K562 (cell line): ENCODE data around the gene ATP6V1G2. TPM values are rescaled to one million over a fixed set of nuclear protein-coding genes. Genes with fewer than 3 reads are reported as not detected.

Source experiments
- ATAC-seq: fragments of 200-7000 bp; cut with Tn5 transposase; 3 replicates; pipeline ENCODE4 v1.9.1; 2020; ENCODE audit warnings: moderate library complexity
- BruUV-seq: library from RNA; stranded (reverse); fragments of 400-500 nt; replicated peaks from 2 replicates; lab custom pipeline; 2021; lab: Mats Ljungman, UMichigan
- CTCF ChIA-PET: fragments of 300-600 bp; formaldehyde crosslinking; extraction: SDS; loops from one replicate; lab custom pipeline; 2021; ENCODE audit warnings: low intra/inter-chr PET ratio; lab: Yijun Ruan, JAX
- POLR2A ChIA-PET: fragments of 300-600, 350-650 bp; sonication (Branson Sonifier 250); formaldehyde crosslinking; extraction: SDS; loops from one replicate; lab custom pipeline; 2021; ENCODE audit warnings: antibody characterized with exemption, inconsistent platforms; lab: Yijun Ruan, JAX
- DNase-seq, 4 experiments: peaks; one replicate each; pipeline versions ENCODE4 v3.0.0 to v3.0.0-alpha.2; 2011 to 2018; ENCODE audit warnings: low spot score in 3 of 4, mixed read lengths in 3 of 4; ENCODE audit errors: extremely low read depth in 1 of 4
- FAIRE-seq: peaks from 2 replicates; lab custom pipeline; 2011; peaks lifted over from hg19 to GRCh38; lab: Jason Lieb, UNC
- H2AFZ ChIP-seq: 2 replicates; pipeline ENCODE4 v1.6.0; 2011; ENCODE audit warnings: low read depth, low read length, control low read depth, inconsistent platforms
- H3K27ac ChIP-seq: fragments of 200-600 bp; 3 replicates; pipeline ENCODE4 v1.8.0; 2011; ENCODE audit warnings: low read depth, mild to moderate bottlenecking, control low read depth, inconsistent platforms, low read length, moderate library complexity, mixed read lengths; ENCODE audit errors: extremely low read depth
- H3K27me3 ChIP-seq, 2 experiments: fragments of 300-600 bp in 1 of 2; 2 replicates in 1 of 2; 3 replicates in 1 of 2; pipeline versions ENCODE4 v1.6.0 to v1.8.0; 2011; ENCODE audit warnings: inconsistent platforms in 2 of 2, low read length in 2 of 2, mild to moderate bottlenecking in 1 of 2, mixed read lengths in 1 of 2, moderate library complexity in 1 of 2; ENCODE audit not compliant: control insufficient read depth in 2 of 2, insufficient read depth in 2 of 2
- H3K36me3 ChIP-seq: fragments of 300-600 bp; 3 replicates; pipeline ENCODE4 v1.8.0; 2011; ENCODE audit warnings: mild to moderate bottlenecking, low read length, inconsistent platforms; ENCODE audit not compliant: control insufficient read depth, insufficient read depth
- H3K4me1 ChIP-seq, 2 experiments: fragments of 200-600 bp in 1 of 2; replicated peaks in 1 of 2; 2 replicates in 1 of 2; 3 replicates in 1 of 2; pipeline versions ENCODE4 v1.5.1 to v1.8.0; 2011; ENCODE audit warnings: inconsistent platforms in 2 of 2, low read length in 2 of 2, mild to moderate bottlenecking in 1 of 2, mixed read lengths in 1 of 2, moderate library complexity in 1 of 2; ENCODE audit not compliant: control insufficient read depth in 2 of 2, insufficient read depth in 2 of 2
- H3K4me2 ChIP-seq: 2 replicates; pipeline ENCODE4 v1.6.1; 2011; ENCODE audit warnings: low read length, control low read depth, inconsistent platforms, mixed read lengths; ENCODE audit not compliant: insufficient read depth
- H3K4me3 ChIP-seq: fragments of 200-600 bp; sonication (generic), shearing (Covaris generic); 2 replicates; pipeline ENCODE4 v1.5.1; 2016; ENCODE audit warnings: control low read depth, inconsistent platforms
- H3K79me2 ChIP-seq: fragments of 200-600 bp; 3 replicates; pipeline ENCODE4 v1.8.0; 2011; ENCODE audit warnings: low read length, inconsistent platforms; ENCODE audit not compliant: control insufficient read depth, insufficient read depth
- H3K9ac ChIP-seq, 2 experiments: 2 replicates each; pipeline versions ENCODE4 v1.6.0 to v1.6.1; 2011; ENCODE audit warnings: low read depth in 2 of 2, low read length in 2 of 2, control low read depth in 1 of 2, inconsistent platforms in 1 of 2, mild to moderate bottlenecking in 1 of 2, mixed read lengths in 1 of 2; ENCODE audit not compliant: insufficient read depth in 1 of 2
- H3K9me1 ChIP-seq: one replicate; pipeline ENCODE4 v1.6.0; 2011; ENCODE audit warnings: inconsistent platforms, mild to moderate bottlenecking, low read length, moderate library complexity; ENCODE audit not compliant: control insufficient read depth, insufficient read depth
- H3K9me3 ChIP-seq: replicated peaks from 2 replicates; pipeline ENCODE4 v1.5.1; 2011; ENCODE audit warnings: low read depth, low read length, inconsistent platforms; ENCODE audit not compliant: control insufficient read depth, insufficient read depth
- H4K20me1 ChIP-seq: replicated peaks from 2 replicates; pipeline ENCODE4 v1.6.1; 2011; ENCODE audit warnings: low read length, inconsistent platforms, mixed read lengths; ENCODE audit not compliant: control insufficient read depth, insufficient read depth
- CCNT2 ChIP-seq: IDR thresholded peaks from 2 replicates; pipeline ENCODE4 v1.6.1; 2011; ENCODE audit warnings: borderline replicate concordance, low read depth, mild to moderate bottlenecking, moderate library complexity, mixed read lengths, low read length; ENCODE audit not compliant: insufficient read length; ENCODE audit errors: extremely low read depth
- JUND ChIP-seq, 2 experiments: IDR thresholded peaks; 2 replicates in 1 of 2; 3 replicates in 1 of 2; pipeline ENCODE4 v1.6.1; 2011; ENCODE audit warnings: borderline replicate concordance in 2 of 2, low read depth in 2 of 2, low read length in 2 of 2, improper control_type of control experiment in 1 of 2, missing biosample characterization in 1 of 2, missing genetic modification characterization in 1 of 2, missing genetic modification reagents in 1 of 2
- NEUROD1 ChIP-seq: fragments of 150-350 bp; IDR thresholded peaks from 2 replicates; pipeline ENCODE4 v1.6.1; 2014; ENCODE audit warnings: borderline replicate concordance, low read length, low read depth; ENCODE audit not compliant: partially characterized antibody
- PHTF2 ChIP-seq: fragments of 250-450 bp; sonication (Bioruptor Pico); IDR thresholded peaks from 2 replicates; pipeline ENCODE4 v1.5.0; 2021; ENCODE audit warnings: mild to moderate bottlenecking
- SMAD2 ChIP-seq: fragments of 150-350 bp; IDR thresholded peaks from 2 replicates; pipeline ENCODE4 v1.6.1; 2014; ENCODE audit warnings: low read depth, mild to moderate bottlenecking, low read length
- SMARCA5 ChIP-seq: fragments of 450-650 bp; IDR thresholded peaks from 2 replicates; pipeline ENCODE4 v1.6.1; 2016
- XRCC5 ChIP-seq: fragments of 200-400 bp; formaldehyde crosslinking; IDR thresholded peaks from 2 replicates; pipeline ENCODE4 v1.6.1; 2017; ENCODE audit warnings: low read depth, mild to moderate bottlenecking, low read length
- ZBED1 ChIP-seq: IDR thresholded peaks from 2 replicates; pipeline ENCODE4 v1.6.1; 2014
- ZNF668 ChIP-seq: fragments of 250-450 bp; sonication (Bioruptor Pico); IDR thresholded peaks from 2 replicates; pipeline ENCODE4 v1.8.0; 2022; ENCODE audit warnings: mild to moderate bottlenecking, inconsistent platforms
- WGBS: fragments of 100-300 bp; shearing (Covaris generic); methylation state at CpG from one replicate; pipeline ENCODE4 v1.1.6; 2016; ENCODE audit warnings: low coverage, mixed read lengths; ENCODE audit not compliant: insufficient coverage; ENCODE audit errors: missing lambda C conversion rate; 5-methylcytosine and 5-hydroxymethylcytosine counted together
- in situ Hi-C: fragments of 300-500 bp; cut with MboI; formaldehyde crosslinking; loops from 4 replicates; pipeline ENCODE4 v1.15.0; 2018; ENCODE audit warnings: inconsistent platforms, mixed read lengths
- intact Hi-C: fragments of 100-400 bp; cut with micrococcal nuclease; formaldehyde crosslinking; loops from 2 replicates; pipeline ENCODE4 v1.14.2; 2022
- polyA plus RNA-seq, 8 experiments: library from polyadenylated mRNA; depleted of rRNA in 4 of 8; stranded (reverse) in 5 of 8; unstranded in 3 of 8; fragments of >200 nt; fragmentation: Nextera tagmentation in 2 of 8; fragmentation: Illumina TruSeq in 1 of 8; extraction: Ambion mirVana in 2 of 8; extraction: Trizol in 1 of 8; gene quantifications; 2 replicates each; pipeline versions ENCODE4 v1.2.1 to v1.2.3, GENCODE V29; 2011 to 2014; ENCODE audit warnings: inconsistent platforms in 1 of 8, missing spikeins in 1 of 8
- total RNA-seq, 7 experiments: library from RNA; depleted of rRNA in 6 of 7; stranded (reverse); fragments of >200 nt in 6 of 7; fragmentation: Illumina TruSeq in 2 of 7; extraction: Trizol in 2 of 7; gene quantifications; 2 replicates each; pipeline versions ENCODE4 v1.2.1 to v1.2.3, GENCODE V29; 2011 to 2021; ENCODE audit warnings: low replicate concordance in 1 of 7

Gene ATP6V1G2
- total and polyA plus RNA-seq, 9 of the 15 experiments (the other 6 are each of a cell fraction or from before 2014, with no cell fraction given), result 0.14 to 1.5 (median 0.33) TPM

- TF ChIP-seq CCNT2, result no peak
- no peak for TF ChIP-seq SMAD2
- no peak for TF ChIP-seq NEUROD1
- TF ChIP-seq ZBED1, result no peak
Measured at GRCh38 chr6:31544676-31545075, 1.7 kb downstream of the ATP6V1G2 start (continued).

DNA sequence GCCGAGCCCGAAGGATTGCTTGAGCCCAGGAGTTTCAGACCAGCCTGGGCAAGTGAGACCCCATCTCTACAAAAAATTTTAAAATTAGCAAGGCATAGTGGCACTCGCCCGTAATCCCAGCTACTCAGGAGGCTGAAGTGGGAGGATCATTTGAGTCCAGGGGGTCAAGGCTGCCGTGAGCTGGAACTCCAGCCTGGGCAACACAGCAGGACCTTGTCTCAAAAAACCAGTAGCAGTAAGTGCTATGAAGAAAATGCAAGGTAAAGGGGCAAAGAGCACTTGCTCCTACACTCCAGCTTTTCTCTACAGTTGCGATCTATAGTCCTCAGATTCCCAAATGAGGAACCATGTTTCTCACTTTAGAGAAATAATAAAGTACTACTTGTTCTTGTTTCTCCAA lies 2.8 kb downstream of the ATP6V1G2 start:
- Histone ChIP-seq H2AFZ (no peak overlapping the region), H3K4me2 (no peak overlapping the region), H3K27me3 (no peaks in the 10 kb centered on the region), H3K79me2 (peaks cover 61% of the 10 kb centered on the region), H3K4me3 (no peak overlapping the region), H3K36me3 (peaks cover 30% of the 10 kb centered on the region), H3K9ac (peak overlapping the region in 1 of 2 experiments; percentile 23; a peak in 1 of 4 replicates), H3K9me3 (no peaks in the 10 kb centered on the region), H3K9me1 (peaks cover 15% of the 10 kb centered on the region), H4K20me1 (peaks cover 24% of the 10 kb centered on the region), H3K27ac (no peak overlapping the region), H3K4me1 (peaks cover 16 to 29% of the 10 kb centered on the region in 2 experiments)
- BruUV-seq, result no TSS peak
- DNase-seq (no peak), ATAC-seq (no peak), FAIRE-seq (no peak)
- POLR2A ChIA-PET, result interaction anchor here (1.1 to 3.9 kb wide), 7 partner anchors 7 to 55 kb away, joined by 3 to 27 read pairs (median 20); partner anchors contain the start of gene LTB
- TF ChIP-seq XRCC5 (no peak), ZNF668 (CRISPR knock-in tag) (no peak), JUND (IDR thresholded peaks at IDR 0.05; ENCODE audit: borderline replicate concordance, low read depth, low read length) (no peak), JUND (tag; IDR thresholded peaks at IDR 0.05; ENCODE audit: borderline replicate concordance, low read depth, low read length) (no peak), SMARCA5 (no peak), PHTF2 (no peak)
- WGBS, result 94% methylated on average over 6 of the region's 6 CpGs
- intact Hi-C loops, result loop anchor here (5.0 to 10.0 kb wide), 2 partner anchors 146 to 231 kb away; partner anchors contain the start of gene VWA7
- in situ Hi-C loops, result loop anchor here (25.0 kb wide), 1 partner anchor 1419 kb away; the partner anchor contains the start of genes BRD2 and HLA-DMA
- CTCF ChIA-PET, result interaction anchor here (0.9 kb wide), 1 partner anchor 55 kb away, joined by 3 read pairs; no protein-coding TSS in a partner anchor
